WTC11 (cell line): ENCODE measurements around the gene DRD1.

ENCODE experiments used
- CTCF ChIP-seq: fragments of 200-600 bp; IDR thresholded peaks from 2 replicates; pipeline ENCODE4 v1.8.0; 2022; ENCODE audit warnings: antibody characterized with exemption
- E2F1 ChIP-seq: sonication (generic); formaldehyde crosslinking; IDR thresholded peaks from 2 replicates; pipeline ENCODE4 v1.8.0; 2022; ENCODE audit warnings: mild to moderate bottlenecking, missing genetic modification reagents
- GRHL2 ChIP-seq: fragments of 250-450 bp; sonication (Bioruptor Pico); IDR thresholded peaks from 2 replicates; pipeline ENCODE4 v1.8.0; 2022; ENCODE audit warnings: mild to moderate bottlenecking, moderate library complexity; ENCODE audit not compliant: insufficient replicate concordance, severe bottlenecking
- STAT6 ChIP-seq: sonication (generic); formaldehyde crosslinking; conservative IDR thresholded peaks from 2 replicates; pipeline ENCODE4 v1.8.1; 2023; ENCODE audit warnings: mild to moderate bottlenecking, low read depth, missing genetic modification reagents, moderate library complexity

GRCh38 chr5:175427762-175428161 is 16.2 kb downstream of the DRD1 start:
- TF ChIP-seq E2F1 (no peak), STAT6 (no peak), CTCF (no peak), GRHL2 (CRISPR knock-in tag) (no peak)
